GM19455 (cell line): ENCODE measurements around the gene ZNF385B.
"Not testable (repeated sequence)": the region's sequence is repeated elsewhere in the genome, so short reads cannot be mapped to it uniquely, and the experiment has no call there.

Source experiments
- ATAC-seq: cut with Tn5 transposase; IDR thresholded peaks from one replicate; pipeline ENCODE4 v1.9.1; 2021; ENCODE audit not compliant: unreplicated experiment

ZNF385B gene

GRCh38 chr2:179524809-179525339, 336.5 kb downstream of the ZNF385B start:
- no peak for ATAC-seq

DNA sequence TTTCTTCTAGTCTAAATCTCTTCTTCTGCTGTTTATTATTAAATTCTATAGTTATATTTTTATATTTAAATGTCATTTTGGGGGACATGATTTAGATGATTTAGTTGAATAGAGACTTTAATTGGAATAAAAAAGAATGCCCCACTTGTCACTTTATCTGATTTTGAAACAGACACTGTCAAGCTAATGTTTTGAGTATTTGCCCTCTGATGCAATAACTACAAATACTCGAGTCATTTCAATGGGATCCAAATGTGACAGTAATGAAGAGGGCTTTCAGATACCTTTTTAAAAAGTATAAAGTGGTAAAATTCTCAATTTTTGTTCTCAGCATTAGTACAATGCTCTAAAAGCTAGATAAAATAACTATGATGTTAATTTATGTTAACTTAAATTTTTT, 339.5 kb downstream of the ZNF385B start:
- ATAC-seq = no peak

GRCh38 chr2:179518830-179519229, 342.6 kb downstream of the ZNF385B start:
- ATAC-seq = no peak

GRCh38 chr2:179513181-179513580, 348.2 kb downstream of the ZNF385B start:
- no peak for ATAC-seq

DNA sequence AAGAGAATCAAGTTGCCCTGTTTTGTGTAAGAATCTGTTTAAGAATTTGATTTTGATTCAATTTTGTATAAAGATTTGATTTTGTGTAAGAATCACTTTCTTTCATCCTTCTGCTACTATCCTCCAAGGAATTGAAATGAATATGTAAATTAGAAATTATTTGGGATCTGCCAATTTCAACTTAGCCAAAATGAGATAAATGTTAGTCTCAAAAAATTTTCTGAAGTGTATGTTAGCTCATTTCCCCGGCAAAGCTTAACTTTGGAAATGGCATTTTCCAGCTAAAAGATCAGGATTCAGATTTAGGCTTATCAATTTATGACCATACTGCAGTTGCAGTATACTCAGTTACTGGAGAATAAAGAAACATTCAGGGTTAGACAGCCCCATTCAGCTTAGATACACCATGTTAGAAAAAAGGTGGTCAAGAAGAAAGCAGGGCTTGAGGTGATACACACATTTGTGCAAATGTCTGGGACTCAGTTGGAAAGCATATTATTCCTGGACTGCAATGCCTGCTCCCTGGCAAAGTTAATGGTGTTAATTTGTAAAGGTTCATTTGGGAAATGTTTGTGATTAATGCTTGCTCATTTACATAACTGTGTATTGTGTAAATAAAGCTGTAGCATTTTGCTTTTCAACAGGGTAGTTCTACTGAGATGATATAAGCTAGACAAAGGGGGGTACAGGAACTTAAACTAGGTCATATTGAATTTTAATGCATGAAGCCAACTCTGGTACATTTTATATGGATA, 349.0 kb downstream of the ZNF385B start:
- ATAC-seq = no peak

DNA sequence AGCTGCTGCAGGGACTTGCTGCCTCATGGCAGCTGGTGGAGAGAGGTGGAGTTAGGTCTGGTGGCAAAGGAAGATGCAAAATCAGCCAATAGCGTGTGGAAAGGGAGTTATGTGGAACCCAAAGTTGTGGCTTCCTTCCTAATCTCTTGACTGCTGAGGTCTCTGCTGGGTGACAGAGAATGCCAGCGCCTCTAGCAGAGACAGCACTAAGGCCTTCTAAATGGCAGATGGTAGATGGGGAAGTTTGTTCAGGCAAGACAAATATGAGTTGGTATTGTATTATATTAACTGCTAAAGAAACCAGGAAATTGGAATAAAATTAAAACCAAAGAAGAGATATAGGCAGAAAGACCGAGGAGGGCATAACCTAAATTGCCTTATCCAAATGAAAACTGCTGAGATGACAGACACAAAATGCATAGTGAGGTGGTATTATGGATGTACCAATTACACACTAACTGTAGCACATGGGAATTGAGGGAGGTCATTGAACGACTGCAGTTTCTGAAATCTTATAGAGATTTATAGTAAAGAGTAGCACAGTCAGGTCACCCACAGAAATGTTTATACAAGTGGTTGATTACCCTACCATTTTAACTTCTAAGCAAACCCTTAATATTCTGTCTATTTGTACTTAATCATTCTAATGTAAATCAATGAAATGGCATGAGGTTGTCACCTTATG, 350.2 kb downstream of the ZNF385B start:
- no peak for ATAC-seq

GRCh38 chr2:179495315-179495714, 366.1 kb downstream of the ZNF385B start:
- no peak for ATAC-seq

DNA sequence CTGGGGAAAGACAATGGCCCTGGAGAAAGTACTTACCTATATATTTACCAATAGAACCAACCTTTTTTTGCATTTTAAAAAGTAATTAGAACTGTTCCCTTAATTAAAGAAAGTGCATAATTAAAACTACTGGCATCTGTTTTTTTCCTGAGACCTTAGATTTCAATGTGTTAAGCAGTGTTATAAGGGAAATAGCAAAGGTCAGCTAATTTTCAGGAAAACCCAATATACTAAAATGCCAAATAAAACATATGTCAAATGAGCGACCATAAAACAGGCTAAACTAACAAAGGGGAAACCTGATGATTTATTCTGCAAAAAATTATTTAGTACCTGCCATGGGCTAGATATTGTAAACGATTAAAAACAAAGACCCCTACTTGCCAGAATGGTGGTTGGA, 372.8 kb downstream of the ZNF385B start:
- ATAC-seq = no peak

DNA sequence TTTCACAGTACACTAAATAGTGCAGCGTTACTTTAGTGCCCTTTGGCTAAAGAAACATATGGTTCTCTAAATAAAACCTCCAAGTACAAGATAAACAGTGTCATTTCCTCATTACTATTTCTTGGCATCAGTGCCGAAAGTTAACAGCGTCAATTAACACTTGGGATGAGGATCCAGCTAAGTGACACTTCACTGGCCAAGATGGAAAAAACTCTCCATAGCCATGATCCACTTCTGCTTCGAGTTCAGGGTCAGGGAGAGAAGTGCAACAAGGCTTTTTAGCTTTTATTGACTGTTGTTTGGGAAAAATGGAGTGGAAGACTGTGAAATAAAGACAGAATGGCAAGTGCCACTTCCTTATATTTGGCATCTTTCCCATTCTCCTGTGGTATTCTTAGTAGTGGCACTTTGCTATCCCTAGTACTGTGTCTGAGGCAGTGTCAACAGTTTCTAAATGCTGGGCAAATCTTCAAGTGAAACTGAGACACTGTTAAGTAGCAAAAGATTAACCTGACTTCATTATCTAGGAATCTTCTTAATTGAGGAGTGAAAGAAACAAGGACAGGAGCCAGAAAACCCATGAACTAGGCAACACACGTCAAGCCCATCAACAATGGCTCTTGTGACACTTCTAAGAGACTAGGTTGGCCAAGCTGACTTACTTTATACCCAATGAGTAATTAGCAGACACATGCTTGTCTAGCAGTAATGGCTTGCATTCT, 374.2 kb downstream of the ZNF385B start:
- ATAC-seq = no peak

GRCh38 chr2:179483131-179483530, 378.3 kb downstream of the ZNF385B start:
- ATAC-seq = no peak

DNA sequence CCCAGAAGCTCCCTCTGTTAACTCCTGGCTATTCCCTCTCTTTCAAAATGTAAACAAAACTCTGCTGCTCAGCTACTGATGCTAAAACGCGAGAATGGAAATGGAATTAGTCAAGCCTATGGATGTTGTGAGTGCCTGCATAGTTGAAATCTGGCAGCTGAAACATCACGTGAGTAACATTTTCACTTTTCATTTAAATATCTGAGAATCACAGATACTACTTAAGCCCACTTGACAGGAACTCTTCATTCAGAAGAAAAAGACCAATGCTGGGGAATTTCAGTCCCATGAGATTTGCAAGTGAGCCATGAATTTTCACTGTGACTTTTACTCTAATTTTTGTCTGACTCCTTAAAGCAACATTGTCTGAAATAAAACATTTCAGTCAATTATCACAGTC, 381.5 kb downstream of the ZNF385B start:
- ATAC-seq = no peak

DNA sequence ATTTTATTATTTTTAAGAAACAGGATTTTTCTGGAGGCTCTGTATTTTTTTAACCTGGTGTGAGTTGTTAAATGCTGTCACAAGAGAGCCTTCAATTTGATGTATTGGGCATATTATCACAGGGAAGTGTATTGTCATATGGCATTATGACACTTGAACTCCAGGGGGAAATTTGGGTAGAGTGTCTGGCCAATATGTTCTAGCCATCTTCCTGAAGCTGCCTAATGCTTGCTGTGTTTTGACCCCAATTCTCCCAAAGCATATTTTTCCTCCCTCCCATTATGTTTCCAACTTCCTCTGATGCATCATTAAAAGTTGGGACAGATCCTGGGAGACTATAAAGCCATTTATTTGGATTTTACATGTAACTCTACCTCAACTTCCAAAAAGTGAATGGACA, 382.6 kb downstream of the ZNF385B start:
- ATAC-seq = no peak

GRCh38 chr2:179470992-179471391, 390.4 kb downstream of the ZNF385B start:
- no peak for ATAC-seq

GRCh38 chr2:179470089-179470488, 391.3 kb downstream of the ZNF385B start:
- ATAC-seq = no peak

- no peak for ATAC-seq
Observed at GRCh38 chr2:179467960-179468359, 393.5 kb downstream of the ZNF385B start.

GRCh38 chr2:179467111-179467510, 394.3 kb downstream of the ZNF385B start:
- no peak for ATAC-seq

DNA sequence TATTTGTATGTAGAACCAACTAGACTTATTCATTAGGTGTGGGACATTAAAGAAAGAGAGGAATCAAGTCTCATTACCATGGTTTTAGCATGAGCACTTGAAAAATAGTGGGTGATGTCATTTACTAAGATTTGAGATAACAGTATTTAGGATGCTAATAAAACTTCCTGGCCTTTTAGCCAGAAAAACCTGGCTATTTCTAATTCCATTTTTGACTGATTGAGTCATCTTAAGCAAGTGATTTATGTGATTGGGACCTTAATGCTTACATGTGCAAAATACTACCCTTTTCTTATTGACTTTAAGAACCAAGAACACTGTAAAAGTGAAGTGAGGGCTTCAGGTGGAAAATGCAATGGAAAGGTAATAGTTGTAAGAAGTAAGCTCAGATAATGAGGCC, 400.0 kb downstream of the ZNF385B start:
- ATAC-seq = no peak

GRCh38 chr2:179460181-179460929, 401.1 kb downstream of the ZNF385B start:
- ATAC-seq = no peak

DNA sequence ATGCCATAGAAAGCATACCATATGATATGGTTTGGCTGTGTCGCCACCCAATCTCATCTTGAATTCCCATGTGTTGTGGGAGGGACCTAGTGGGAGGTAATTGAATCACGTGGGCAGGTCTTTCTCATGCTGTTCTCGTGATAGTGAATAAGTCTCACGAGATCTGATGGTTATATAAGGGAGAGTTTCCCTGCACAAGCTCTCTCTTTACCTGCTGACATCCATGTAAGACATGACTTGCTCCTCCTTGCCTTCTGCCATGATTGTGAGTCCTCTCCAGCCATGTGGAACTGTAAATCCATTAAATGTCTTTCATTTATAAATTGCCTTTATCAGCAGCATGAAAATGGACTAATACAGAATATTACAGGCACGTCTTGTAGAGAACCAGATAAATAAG, 403.3 kb downstream of the ZNF385B start:
- ATAC-seq = not testable (repeated sequence)

DNA sequence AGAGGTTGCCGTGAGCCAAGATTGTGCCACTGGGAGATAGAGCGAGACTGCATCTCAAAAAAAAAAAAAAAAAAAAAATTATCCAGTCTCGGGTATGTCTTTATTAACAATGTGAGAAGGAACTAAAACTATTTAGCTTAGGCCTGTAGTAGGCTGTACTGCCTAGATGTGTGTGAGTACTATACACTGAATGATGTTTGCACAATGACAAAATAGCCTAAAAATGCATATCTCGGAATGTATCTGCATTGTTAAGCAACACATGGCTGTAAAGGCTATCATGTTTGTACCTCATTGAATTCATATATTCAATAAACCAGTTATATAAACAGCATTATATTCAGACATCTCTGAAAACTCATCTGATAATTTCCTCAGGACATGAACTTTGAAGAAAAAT, 405.6 kb downstream of the ZNF385B start:
- no peak for ATAC-seq

GRCh38 chr2:179455172-179455524, 406.3 kb downstream of the ZNF385B start:
- ATAC-seq = no peak
